ENCODE measurements around the gene LANCL2. TPM values are rescaled to one million over a fixed set of nuclear protein-coding genes. Genes with fewer than 3 reads are reported as not detected.

Gene LANCL2
- polyA plus RNA-seq, 3 donors: 6.4 to 11.8 (median 8.3) TPM

DNA sequence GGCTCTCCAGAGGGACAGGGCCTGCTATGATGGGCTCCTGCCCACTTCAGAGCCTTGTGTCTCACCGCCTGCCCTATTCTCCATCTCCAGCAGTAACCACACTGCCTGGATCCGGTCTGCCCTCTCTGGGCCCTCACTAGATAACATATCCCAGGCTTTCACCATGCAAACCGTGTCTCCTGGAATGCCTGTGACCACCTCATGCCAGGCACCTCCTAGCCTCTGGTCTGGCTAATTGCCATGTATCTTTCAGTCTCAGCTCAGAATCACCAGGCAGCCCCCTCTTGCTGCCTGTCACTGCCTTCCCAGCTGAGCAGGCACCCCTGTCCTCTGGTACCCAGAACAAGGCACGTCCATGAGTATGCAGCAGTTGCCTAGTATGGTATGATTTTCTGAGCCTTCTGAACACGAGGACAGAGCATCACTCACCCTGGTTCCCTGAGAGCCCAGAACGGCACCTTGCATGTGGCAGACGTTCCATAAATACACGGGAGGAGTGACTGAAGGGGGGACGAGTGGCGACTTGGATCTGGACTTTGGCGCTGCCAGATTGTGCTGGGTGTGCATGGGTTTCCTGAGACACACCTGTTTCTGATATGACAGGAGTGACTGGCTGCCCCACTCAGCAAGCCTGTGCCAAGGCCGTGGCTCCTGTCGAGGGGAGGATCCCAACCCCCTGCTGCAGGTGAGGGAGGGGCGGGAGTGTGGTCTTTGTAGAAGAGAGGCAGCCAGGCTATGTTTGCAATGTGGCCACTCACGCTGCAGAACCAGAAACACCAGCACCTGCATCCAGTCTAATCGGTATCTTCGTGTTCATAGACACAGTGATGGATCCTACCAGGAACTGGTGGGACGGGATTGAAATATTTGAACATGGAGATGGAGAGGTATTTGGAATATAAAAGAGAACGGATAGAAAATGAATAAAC, 112.0 kb downstream of the LANCL2 start:
- Mint-ChIP-seq H3K9me3 (no peaks in the 10 kb centered on the region), H3K36me3 (peaks cover 27 to 28% of the 10 kb centered on the region in 2 donors), H3K27me3 (ENCODE audit: low read depth in 3 of 3) (no peaks in the 10 kb centered on the region), H3K4me1 (peaks cover 4% of the 10 kb centered on the region), H3K4me3 (no peak overlapping the region), H3K27ac (peak overlapping the region in 3 of 7 donors; percentile 4 to 71 (median 53))
- Histone ChIP-seq H3K36me3 (replicated peaks in 1 of 2; ENCODE audit: control insufficient read depth in 1 of 2, insufficient read depth in 2 of 2, low read length in 2 of 2) (peaks cover 6 to 32% of the 10 kb centered on the region in 2 donors), H3K4me2 (replicated peaks; ENCODE audit: extremely low read depth, low read length, poor library complexity, severe bottlenecking) (no peak overlapping the region), H3K27ac (ENCODE audit: low read depth in 1 of 2, low read length in 2 of 2) (no peak overlapping the region), H3K9ac (ENCODE audit: insufficient read depth, low read length, poor library complexity, severe bottlenecking) (no peak overlapping the region), H4K20me1 (ENCODE audit: insufficient read depth, low read length) (peaks cover 12% of the 10 kb centered on the region), H3K9me3 (replicated peaks in 1 of 2; ENCODE audit: control insufficient read depth in 1 of 2, insufficient read depth in 1 of 2, low read length in 2 of 2) (no peaks in the 10 kb centered on the region), H3K4me3 (replicated peaks in 1 of 3; ENCODE audit: low read depth in 2 of 3, low read length in 3 of 3) (no peak overlapping the region), H3K4me1 (ENCODE audit: control insufficient read depth in 1 of 2, insufficient read depth in 2 of 2, low read length in 2 of 2) (no peaks in the 10 kb centered on the region), H2AFZ (ENCODE audit: insufficient read depth, low read depth, low read length, poor library complexity, severe bottlenecking) (no peak overlapping the region), H3K27me3 (ENCODE audit: control insufficient read depth in 2 of 2, insufficient read depth in 2 of 2, low read length in 2 of 2) (no peaks in the 10 kb centered on the region), H3K79me2 (ENCODE audit: insufficient read depth, low read length) (no peaks in the 10 kb centered on the region)
- TF ChIP-seq, protein P1, sequence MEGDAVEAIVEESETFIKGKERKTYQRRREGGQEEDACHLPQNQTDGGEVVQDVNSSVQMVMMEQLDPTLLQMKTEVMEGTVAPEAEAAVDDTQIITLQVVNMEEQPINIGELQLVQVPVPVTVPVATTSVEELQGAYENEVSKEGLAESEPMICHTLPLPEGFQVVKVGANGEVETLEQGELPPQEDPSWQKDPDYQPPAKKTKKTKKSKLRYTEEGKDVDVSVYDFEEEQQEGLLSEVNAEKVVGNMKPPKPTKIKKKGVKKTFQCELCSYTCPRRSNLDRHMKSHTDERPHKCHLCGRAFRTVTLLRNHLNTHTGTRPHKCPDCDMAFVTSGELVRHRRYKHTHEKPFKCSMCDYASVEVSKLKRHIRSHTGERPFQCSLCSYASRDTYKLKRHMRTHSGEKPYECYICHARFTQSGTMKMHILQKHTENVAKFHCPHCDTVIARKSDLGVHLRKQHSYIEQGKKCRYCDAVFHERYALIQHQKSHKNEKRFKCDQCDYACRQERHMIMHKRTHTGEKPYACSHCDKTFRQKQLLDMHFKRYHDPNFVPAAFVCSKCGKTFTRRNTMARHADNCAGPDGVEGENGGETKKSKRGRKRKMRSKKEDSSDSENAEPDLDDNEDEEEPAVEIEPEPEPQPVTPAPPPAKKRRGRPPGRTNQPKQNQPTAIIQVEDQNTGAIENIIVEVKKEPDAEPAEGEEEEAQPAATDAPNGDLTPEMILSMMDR (IDR thresholded peaks at IDR 0.05): no peak
- intact Hi-C loops (cut with micrococcal nuclease): no loop called here
- WGBS (ENCODE audit: insufficient coverage): 96% methylated on average over 17 of the region's 19 CpGs
- no peak for DNase-seq

DNA sequence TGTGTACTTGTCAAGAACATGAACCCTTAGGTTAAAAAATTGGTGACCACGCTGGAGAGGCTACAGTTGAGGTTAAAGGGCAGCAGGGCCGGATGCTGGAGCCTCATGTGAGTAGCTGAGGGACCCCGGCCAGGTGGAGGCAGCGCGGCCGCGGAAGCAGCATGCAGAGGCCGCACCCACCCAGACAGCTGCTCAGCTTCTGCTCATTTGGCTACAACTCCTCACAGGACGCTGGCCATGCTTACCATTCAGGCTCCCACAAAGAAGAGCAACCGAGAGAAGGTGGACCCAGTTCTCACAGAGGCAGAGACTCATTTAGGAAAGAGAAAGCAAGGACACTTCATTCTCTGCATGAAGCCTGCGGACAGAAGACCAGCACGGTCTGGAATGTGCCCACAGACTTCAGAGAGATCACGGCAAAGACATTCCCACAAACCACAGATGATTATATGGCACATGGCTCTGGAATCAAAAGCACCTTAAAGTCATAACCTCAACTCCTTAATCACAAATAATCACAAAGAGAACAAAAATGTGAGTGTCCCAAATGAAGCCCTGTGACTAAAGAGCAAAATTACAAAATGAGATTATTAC, 112.7 kb downstream of the LANCL2 start:
- no peak overlapping the region for H3K4me2 ChIP-seq (replicated peaks; ENCODE audit: extremely low read depth, low read length, poor library complexity, severe bottlenecking)
- TF ChIP-seq, protein P1 (IDR thresholded peaks at IDR 0.05): no peak
- no peak for DNase-seq
- no peaks in the 10 kb centered on the region for H3K9me3 Mint-ChIP-seq
- H3K4me1 ChIP-seq (ENCODE audit: control insufficient read depth in 1 of 2, insufficient read depth in 2 of 2, low read length in 2 of 2): no peaks in the 10 kb centered on the region
- H3K27ac ChIP-seq (ENCODE audit: low read depth in 1 of 2, low read length in 2 of 2): peak overlapping the region in 1 of 2 donors; percentile 2
- no peaks in the 10 kb centered on the region for H3K27me3 Mint-ChIP-seq (ENCODE audit: low read depth in 3 of 3)
- H3K4me3 Mint-ChIP-seq: no peak overlapping the region
- no peak overlapping the region for H2AFZ ChIP-seq (ENCODE audit: insufficient read depth, low read depth, low read length, poor library complexity, severe bottlenecking)
- H3K79me2 ChIP-seq (ENCODE audit: insufficient read depth, low read length): no peaks in the 10 kb centered on the region
- H3K9ac ChIP-seq (ENCODE audit: insufficient read depth, low read length, poor library complexity, severe bottlenecking): no peak overlapping the region
- H3K36me3 Mint-ChIP-seq: peaks cover 26 to 29% of the 10 kb centered on the region in 2 donors
- H3K27me3 ChIP-seq (ENCODE audit: control insufficient read depth in 2 of 2, insufficient read depth in 2 of 2, low read length in 2 of 2): no peaks in the 10 kb centered on the region
- no peak overlapping the region for H3K4me3 ChIP-seq (replicated peaks in 1 of 3; ENCODE audit: low read depth in 2 of 3, low read length in 3 of 3)
- peaks cover 6 to 34% of the 10 kb centered on the region in 2 donors for H3K36me3 ChIP-seq (replicated peaks in 1 of 2; ENCODE audit: control insufficient read depth in 1 of 2, insufficient read depth in 2 of 2, low read length in 2 of 2)
- H3K27ac Mint-ChIP-seq: peak overlapping the region in 2 of 7 donors; percentile 12 to 56
- peaks cover 4% of the 10 kb centered on the region for H3K4me1 Mint-ChIP-seq
- intact Hi-C loops (cut with micrococcal nuclease): no loop called here
- 97% methylated on average over 3 of the region's 13 CpGs for whole genome bisulfite sequencing (ENCODE audit: insufficient coverage)
- peaks cover 12% of the 10 kb centered on the region for H4K20me1 ChIP-seq (ENCODE audit: insufficient read depth, low read length)
- no peaks in the 10 kb centered on the region for H3K9me3 ChIP-seq (replicated peaks in 1 of 2; ENCODE audit: control insufficient read depth in 1 of 2, insufficient read depth in 1 of 2, low read length in 2 of 2)

Data from CD14-positive monocyte (primary cell).